Measurements from ENCODE around the gene TMEM161B. TPM values are rescaled to one million over a fixed set of nuclear protein-coding genes. Genes with fewer than 3 reads are reported as not detected.

Gene TMEM161B
- polyA plus RNA-seq, 2 of the 4 experiments (the other 2 are of a cell fraction): 12.9 to 30.4 TPM

DNA sequence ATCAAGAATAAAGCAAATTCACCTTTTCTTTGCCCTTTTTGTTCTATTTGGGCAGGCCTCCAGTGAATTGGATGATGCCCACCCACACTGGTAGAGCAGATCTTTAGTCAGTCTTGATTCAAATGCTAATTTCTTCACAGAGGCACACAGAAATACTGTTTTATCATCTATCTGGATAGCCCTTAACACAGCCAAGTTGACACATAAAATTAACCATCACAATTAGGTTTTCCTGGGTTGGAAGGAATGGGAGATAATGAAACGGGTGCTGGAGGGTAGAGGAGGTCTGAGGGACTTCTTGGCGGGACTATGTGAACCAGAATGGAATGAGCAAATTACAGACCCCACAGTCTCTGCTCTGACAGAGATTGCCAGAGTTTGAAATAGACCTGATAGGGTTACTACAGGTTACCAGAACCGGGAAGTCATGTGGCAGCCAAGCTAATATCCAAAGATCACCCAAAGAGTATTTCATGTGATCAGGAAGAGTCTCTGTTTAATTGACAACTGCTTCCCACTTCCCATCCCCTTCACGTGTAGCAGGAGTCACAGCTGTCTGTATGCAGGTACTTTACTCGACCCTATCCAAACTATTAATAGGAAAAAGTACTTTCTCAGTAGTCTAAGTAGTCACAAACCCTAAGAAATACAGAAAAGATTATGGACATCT is 20.0 kb upstream of the TMEM161B start:
- ATAC-seq (no peak), FAIRE-seq (no peak), DNase-seq (ENCODE audit: low read depth in 1 of 2, low spot score in 1 of 2) (no peak)
- H3K27ac ChIP-seq: no peak overlapping the region
- H3K4me2 ChIP-seq: no peak overlapping the region
- H3K9me3 ChIP-seq: no peaks in the 10 kb centered on the region
- 89% methylated on average over 5 of the region's 5 CpGs for WGBS (ENCODE audit: missing lambda C conversion rate)
- ChIA-PET POLR2A (no interaction called here), CTCF (no interaction called here)
- no peak overlapping the region for H3K4me3 ChIP-seq
- no peak for TF ChIP-seq RFX5 (IDR thresholded peaks at IDR 0.05)
- no peak for TF ChIP-seq BHLHE40 (IDR thresholded peaks at IDR 0.05; ENCODE audit: low read depth, low read length)
- no peak for TF ChIP-seq HDAC2 (IDR thresholded peaks at IDR 0.05)
- no peak for TF ChIP-seq EP300 (IDR thresholded peaks at IDR 0.05)
- peaks cover 2% of the 10 kb centered on the region; the same call in 2 of the 3 replicates for H3K4me1 ChIP-seq

DNA sequence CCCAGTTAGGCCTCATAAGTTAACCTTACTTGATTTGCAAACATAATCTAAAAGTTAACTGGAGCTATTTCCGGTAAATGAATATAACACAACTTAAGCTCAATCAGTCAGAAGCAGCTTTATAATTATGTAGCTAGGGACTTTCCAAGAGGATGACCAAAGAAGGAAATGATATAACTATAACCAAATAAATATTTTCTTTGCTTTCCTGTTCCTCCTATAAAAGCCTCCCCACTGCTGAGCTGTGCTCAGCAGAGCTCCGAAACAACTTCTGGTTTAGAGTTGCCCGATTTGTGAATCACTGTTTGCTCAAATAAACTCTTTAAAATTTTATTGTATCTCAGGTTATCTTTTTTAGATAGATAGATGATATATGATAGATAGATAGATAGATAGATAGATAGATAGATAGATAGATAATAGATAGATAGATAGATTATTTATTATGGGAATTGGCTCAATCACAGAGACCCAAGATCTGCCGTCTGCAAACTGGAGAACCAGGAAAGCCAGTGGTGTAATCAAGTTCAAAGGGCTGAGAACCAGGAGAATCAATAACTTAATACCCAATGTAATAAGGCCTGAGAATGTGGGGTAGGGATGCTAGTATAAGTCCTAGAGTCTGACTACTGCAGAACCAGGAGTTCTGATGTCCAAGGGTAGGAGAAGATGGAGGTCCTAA is 19.3 kb upstream of the TMEM161B start:
- H3K4me1 ChIP-seq: peaks cover 7% of the 10 kb centered on the region; the same call in 2 of the 3 replicates
- no peak overlapping the region for H3K27ac ChIP-seq
- ChIA-PET POLR2A (no interaction called here), CTCF (no interaction called here)
- DNase-seq (ENCODE audit: low read depth in 1 of 2, low spot score in 1 of 2): no peak
- H3K9me3 ChIP-seq: no peaks in the 10 kb centered on the region
- no peak overlapping the region for H3K4me3 ChIP-seq
- WGBS (ENCODE audit: missing lambda C conversion rate): 89% methylated on average over 4 of the region's 4 CpGs
- FAIRE-seq: no peak
- no peak for TF ChIP-seq KDM5A (IDR thresholded peaks at IDR 0.05)
- no peak for TF ChIP-seq HEYL (CRISPR knock-in tag; IDR thresholded peaks at IDR 0.05)
- TF ChIP-seq BHLHE40 (IDR thresholded peaks at IDR 0.05; ENCODE audit: low read depth, low read length): no peak
- H3K4me2 ChIP-seq: no peak overlapping the region
- no peak for ATAC-seq

DNA sequence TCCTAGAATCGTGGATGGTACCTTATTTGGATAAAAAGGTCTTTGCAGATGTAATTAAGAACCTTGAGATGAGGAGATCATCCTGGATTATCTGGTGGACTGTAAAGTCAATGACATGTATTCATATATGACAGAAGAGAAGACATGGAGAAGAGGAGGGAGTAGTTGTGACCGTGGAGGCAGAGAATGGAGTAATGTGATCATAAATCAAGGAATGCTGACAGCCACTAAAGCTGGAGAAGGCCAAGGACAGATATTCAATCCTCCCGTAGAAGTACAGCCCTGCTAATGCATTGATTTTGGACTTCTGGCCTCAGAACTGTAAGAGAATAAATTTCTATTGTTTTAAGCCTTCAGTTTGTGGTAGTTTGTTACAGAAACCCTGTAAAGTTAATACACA is 18.7 kb upstream of the TMEM161B start:
- WGBS (ENCODE audit: missing lambda C conversion rate): 83% methylated on average over 3 of the region's 3 CpGs
- Histone ChIP-seq H3K27ac (no peak overlapping the region), H3K9me3 (no peaks in the 10 kb centered on the region), H3K4me2 (no peak overlapping the region), H3K4me3 (no peak overlapping the region), H3K4me1 (peaks cover 7% of the 10 kb centered on the region; the same call in 2 of the 3 replicates)
- no peak for FAIRE-seq
- no peak for ATAC-seq
- CTCF ChIA-PET: no interaction called here
- TF ChIP-seq, protein P1, sequence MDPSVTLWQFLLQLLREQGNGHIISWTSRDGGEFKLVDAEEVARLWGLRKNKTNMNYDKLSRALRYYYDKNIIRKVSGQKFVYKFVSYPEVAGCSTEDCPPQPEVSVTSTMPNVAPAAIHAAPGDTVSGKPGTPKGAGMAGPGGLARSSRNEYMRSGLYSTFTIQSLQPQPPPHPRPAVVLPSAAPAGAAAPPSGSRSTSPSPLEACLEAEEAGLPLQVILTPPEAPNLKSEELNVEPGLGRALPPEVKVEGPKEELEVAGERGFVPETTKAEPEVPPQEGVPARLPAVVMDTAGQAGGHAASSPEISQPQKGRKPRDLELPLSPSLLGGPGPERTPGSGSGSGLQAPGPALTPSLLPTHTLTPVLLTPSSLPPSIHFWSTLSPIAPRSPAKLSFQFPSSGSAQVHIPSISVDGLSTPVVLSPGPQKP (IDR thresholded peaks at IDR 0.05; ENCODE audit: low read depth, low read length): no peak
- no peak for DNase-seq (ENCODE audit: low read depth in 1 of 2, low spot score in 1 of 2)
- POLR2A ChIA-PET: interaction anchor here (0.7 kb wide), 1 partner anchor 486 kb away, joined by 6 read pairs; no protein-coding TSS in a partner anchor

- Histone ChIP-seq H3K4me2 (no peak overlapping the region), H3K9me3 (no peaks in the 10 kb centered on the region), H3K4me1 (peaks cover 7% of the 10 kb centered on the region; the same call in 2 of the 3 replicates), H3K27ac (no peak overlapping the region), H3K4me3 (no peak overlapping the region)
- FAIRE-seq: no peak
- ChIA-PET POLR2A (no interaction called here), CTCF (no interaction called here)
- ATAC-seq: no peak
- no peak for DNase-seq (ENCODE audit: low read depth in 1 of 2, low spot score in 1 of 2)
- TF ChIP-seq TP53 (CRISPR knock-in tag; IDR thresholded peaks at IDR 0.05): no peak
- no peak for TF ChIP-seq KDM1A (IDR thresholded peaks at IDR 0.05; ENCODE audit: low read depth)
- TF ChIP-seq NFE2L2 (conservative IDR thresholded peaks at IDR 0.05; ENCODE audit: low read length): no peak
- no peak for TF ChIP-seq HEYL (CRISPR knock-in tag; IDR thresholded peaks at IDR 0.05)
- TF ChIP-seq, protein P1 (IDR thresholded peaks at IDR 0.05; ENCODE audit: low read depth, low read length): no peak
- TF ChIP-seq, protein P2, sequence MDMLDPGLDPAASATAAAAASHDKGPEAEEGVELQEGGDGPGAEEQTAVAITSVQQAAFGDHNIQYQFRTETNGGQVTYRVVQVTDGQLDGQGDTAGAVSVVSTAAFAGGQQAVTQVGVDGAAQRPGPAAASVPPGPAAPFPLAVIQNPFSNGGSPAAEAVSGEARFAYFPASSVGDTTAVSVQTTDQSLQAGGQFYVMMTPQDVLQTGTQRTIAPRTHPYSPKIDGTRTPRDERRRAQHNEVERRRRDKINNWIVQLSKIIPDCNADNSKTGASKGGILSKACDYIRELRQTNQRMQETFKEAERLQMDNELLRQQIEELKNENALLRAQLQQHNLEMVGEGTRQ (IDR thresholded peaks at IDR 0.05): no peak
- TF ChIP-seq MAFK (IDR thresholded peaks at IDR 0.05; ENCODE audit: partially characterized antibody): no peak
- no peak for TF ChIP-seq MAZ (IDR thresholded peaks at IDR 0.05; ENCODE audit: borderline replicate concordance, low read depth, low read length)
- TF ChIP-seq ESRRA (IDR thresholded peaks at IDR 0.05; ENCODE audit: borderline replicate concordance, low read length): no peak
- no peak for TF ChIP-seq RARB (CRISPR knock-in tag; IDR thresholded peaks at IDR 0.05)
- TF ChIP-seq BCL3 (IDR thresholded peaks at IDR 0.05): no peak
- TF ChIP-seq FOXS1 (CRISPR knock-in tag; IDR thresholded peaks at IDR 0.05): no peak
- TF ChIP-seq ZC3H11A (IDR thresholded peaks at IDR 0.05): no peak
- TF ChIP-seq E2F6 (IDR thresholded peaks at IDR 0.05; ENCODE audit: borderline replicate concordance, low read depth): no peak
- TF ChIP-seq, protein P3, sequence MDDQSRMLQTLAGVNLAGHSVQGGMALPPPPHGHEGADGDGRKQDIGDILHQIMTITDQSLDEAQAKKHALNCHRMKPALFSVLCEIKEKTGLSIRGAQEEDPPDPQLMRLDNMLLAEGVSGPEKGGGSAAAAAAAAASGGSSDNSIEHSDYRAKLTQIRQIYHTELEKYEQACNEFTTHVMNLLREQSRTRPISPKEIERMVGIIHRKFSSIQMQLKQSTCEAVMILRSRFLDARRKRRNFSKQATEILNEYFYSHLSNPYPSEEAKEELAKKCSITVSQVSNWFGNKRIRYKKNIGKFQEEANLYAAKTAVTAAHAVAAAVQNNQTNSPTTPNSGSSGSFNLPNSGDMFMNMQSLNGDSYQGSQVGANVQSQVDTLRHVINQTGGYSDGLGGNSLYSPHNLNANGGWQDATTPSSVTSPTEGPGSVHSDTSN (IDR thresholded peaks at IDR 0.05): no peak
- TF ChIP-seq CBX2 (IDR thresholded peaks at IDR 0.05; ENCODE audit: borderline replicate concordance, low read depth): no peak
- TF ChIP-seq NR3C1 (IDR thresholded peaks at IDR 0.05): no peak
- no peak for TF ChIP-seq HOXB5 (CRISPR knock-in tag; IDR thresholded peaks at IDR 0.05)
These were observed 15.0 kb upstream of the TMEM161B start for GRCh38 chr5:88283690-88284089.
